Astrocyte of the hippocampus (primary cell): ENCODE results near the gene ARHGAP22.

Experiments used
- DNase-seq: peaks from one replicate; pipeline ENCODE4 v3.0.0; 2011; ENCODE audit warnings: low read depth, low spot score

ARHGAP22 gene

DNA sequence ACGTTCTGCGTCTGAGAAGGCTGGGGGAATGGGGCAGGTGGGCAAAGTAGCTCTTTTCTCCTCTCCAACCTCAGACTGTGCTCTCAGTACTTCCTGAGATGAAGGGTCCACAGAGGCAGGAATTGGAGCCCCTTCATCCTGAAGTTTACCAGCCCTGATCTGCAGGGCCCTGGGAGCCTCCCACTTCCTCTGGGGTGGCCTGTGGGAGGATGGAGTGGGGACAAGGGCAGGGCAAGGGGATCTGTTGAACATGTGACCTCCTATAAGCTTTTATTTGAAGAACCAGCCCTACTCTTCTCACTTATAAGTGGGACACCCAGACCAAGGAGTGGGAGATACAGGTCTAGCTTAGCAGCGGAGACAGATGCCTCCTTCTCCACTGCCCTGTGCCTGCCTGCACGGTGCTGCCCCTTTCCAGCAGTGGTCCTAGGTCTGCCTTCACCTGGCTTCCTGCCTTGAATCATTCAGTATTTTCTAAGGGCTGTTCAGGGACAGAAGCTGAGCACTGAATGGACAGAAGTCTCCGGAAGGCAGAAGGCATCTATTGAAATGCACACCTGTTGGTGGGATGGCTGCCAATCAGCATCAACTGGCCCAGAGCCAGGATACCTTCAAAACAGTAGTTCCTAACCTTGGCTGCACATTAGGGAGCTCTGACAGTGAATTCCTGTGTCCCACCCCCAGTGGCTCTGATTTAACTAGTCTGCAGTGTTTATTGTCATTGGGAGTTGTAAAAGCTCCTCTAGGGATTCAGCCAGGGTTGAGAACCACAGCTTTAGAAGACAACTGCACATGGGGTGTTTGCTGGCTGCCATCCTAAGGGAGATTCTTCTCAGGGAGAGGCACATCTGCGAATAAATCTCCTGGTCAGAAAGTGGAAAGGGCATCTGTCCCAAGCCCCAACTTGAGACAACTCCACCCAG, 2.7 kb upstream of the ARHGAP22 start:
- DNase-seq, result no peak

DNA sequence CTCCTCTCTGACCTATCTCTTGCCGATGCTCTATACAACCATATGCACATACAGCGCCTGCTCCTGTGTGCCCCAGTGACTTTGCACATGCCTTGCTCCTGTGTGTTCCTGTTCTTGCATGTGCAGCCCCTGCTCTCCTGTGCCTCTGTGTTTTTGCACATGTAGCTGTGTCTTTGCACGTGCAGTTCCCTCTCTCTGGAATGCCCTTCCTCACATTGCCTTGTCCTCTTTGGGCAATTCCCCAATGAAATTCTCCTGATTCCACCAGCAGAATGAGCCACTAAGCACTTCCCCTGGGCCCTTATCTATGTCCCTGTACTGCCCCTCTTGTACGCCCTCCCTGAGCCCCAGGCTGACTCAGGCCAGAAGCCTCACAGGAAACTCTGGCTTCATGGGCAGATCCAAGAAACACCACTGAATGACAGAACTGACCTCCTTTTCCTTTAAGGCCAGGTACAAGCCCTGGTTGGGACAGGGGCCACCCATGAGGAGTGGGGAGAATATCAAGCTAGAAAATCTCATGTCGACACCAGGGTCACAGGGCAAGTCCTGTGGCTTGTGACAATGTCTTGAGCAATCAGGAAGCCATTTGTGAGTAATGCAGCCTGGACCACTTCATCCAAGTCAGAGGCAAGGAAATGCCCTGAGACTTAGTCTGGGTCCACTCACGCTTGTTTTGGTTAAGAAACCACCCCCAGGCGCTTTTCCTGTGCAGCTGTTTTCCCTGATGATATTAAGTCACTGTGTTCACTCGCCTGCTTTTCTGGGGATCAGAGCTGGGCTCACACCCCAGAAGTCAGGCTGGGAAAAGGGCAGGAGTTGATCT, 1.9 kb upstream of the ARHGAP22 start:
- peak; percentile 70 for DNase-seq

DNA sequence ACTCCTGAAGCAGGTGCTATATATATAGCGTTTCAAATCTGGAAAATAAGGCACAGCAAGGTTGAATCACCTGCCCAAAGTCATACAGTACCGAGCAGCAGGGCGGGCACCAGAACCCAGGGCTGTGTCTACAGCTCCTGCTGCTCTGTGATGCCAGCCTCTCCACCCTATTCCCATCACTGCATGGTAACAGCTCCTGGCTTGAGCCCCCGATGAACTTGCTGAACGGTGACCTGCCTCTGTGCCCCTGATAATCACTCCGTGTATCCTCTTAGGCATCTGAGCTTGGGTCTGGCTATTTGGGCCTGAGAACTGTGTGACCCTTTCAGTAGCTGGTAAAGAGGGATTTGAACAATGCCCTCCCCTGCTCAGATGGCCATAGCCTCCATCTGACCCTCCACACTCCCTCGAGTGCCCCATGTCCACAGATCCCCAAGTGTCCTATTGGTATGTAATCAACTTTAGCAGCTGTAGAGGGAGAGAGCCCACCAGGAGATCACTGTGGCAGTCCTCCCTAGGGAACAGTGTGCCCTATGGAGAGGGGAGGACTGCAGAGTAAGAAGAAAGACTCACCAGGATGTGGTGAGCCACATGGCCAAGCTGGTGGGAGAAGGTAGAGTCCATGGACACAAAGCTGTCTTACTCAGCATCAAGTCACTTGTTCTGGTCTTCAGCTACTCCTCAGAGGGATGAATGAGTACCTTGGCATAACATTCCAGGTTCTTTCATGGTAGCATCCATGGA, 1.1 kb upstream of the ARHGAP22 start:
- no peak for DNase-seq

DNA sequence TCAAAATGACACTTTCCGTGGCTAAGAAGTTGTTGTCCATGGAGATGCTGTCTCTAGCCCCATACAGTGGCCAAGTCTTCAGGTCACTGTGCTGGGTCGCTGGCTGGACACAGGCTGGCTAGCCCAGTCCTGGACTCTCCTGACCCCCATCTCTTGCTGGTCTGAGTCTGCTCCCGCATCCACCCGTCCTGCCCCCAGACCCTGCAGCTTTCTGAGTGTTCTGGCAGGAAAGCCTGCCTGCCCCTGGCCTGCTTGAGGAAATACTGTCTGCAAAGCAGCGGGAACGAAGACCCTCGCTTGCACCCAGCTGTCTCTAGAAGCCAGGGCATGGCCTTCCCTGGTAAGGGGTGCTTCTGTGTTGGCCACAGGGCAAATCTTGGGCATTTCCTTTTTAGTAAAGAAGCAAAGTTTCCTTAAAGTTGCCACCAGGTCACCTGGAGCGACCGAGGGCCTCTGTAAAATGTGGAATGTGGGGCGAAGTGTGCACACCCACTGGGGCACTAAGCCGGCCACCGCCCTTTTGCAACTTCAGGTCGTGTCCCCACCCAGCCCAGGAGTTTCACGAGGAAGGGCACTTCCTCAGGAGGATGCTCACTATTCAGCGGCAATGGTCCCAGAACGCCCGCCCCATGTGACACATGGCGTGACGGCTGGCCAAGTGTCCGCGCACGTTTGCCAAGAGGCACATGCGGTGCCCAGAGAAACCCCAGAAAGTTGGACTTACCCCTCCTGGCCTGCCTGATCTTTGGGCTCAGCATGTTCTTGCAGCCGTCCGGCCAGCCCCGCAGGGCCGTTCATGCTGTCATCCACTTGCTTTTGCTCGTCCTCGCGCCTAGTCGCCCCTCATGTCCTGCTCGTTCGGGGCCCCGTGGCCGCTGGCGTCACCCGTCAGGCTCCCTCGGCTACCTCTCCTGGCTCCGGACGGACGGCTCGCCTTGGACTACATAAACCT, 558 bp downstream of the ARHGAP22 start:
- no peak for DNase-seq

DNA sequence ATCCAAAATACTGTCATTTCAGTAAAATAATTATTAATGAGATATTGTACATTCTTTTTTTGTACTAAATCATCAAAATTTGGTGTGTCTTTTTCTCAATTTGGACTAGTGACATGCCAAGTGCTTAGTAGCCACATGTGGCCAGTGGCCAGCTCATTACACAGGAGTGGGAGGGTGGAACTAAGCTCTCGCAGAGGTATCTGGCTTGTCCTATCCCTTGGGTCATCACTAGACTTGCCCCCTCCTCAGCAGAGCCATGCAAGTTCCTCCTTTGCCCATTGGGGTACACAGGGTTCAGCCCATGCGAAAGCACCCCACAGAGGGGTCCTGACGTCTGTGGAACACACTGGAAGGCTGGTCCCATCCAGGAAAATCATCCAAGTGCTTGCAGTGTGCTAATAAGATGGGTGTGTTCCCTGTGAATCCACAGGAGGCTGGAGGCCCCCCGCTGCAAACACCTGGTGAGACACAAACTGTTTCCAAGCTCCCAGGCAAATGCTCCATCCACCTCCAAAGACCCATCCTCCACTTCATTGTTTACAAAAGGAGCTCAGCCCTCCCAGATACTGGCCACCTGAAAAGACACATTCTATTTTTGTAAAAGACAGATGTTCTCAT, 1.3 kb downstream of the ARHGAP22 start:
- DNase-seq, result no peak

DNA sequence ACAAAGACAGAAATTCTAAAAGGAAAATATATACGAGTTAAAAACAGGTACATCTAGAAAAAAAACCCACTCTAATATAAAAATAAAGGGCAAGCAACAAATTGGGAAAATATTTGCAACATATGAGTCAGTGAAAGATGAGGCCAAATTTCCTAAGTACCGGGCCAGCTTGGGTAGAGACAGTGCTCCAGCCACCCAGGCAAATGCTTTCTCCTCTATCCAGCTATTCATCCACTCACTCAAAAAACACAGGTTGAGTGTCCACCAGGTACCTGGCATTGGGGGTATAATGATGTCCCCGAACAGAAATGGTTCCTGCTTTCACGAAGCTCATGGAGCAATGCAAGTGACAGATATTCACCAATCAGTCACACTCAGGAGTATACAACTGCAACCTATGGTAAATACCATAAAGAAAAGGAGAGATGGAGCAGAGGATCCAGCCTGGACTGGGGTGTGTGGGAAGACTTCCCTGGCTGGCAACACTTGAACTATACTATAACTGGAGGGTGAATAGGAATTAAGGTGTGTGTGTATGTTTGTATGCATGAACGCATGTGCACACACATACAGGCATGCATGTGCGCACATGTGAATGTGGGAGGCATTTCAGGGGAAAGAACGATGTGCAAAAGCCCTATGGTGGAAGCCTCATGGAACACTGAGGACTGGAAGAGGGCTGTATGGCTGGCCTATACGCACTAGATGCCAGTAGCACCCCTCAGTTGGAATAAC, 2.3 kb downstream of the ARHGAP22 start:
- DNase-seq, result no peak

DNA sequence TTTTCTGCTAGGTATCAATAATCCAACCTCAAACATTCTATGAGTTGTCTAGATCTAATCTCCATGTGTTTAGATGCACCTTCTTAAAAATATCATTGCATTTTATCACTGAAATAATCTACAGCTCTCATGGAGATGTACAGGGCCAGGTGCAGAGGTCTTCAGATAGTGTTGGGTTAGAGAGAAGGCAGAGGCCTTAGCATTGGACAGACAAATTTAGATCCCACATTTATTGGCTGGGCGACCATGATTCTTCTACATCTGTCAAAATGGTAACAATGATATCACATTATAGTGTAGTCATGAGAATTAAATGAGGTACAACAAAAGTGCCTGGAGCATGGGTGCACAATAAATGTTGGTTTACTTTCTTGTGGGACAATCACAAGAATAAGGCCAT, 3.1 kb downstream of the ARHGAP22 start:
- no peak for DNase-seq

DNA sequence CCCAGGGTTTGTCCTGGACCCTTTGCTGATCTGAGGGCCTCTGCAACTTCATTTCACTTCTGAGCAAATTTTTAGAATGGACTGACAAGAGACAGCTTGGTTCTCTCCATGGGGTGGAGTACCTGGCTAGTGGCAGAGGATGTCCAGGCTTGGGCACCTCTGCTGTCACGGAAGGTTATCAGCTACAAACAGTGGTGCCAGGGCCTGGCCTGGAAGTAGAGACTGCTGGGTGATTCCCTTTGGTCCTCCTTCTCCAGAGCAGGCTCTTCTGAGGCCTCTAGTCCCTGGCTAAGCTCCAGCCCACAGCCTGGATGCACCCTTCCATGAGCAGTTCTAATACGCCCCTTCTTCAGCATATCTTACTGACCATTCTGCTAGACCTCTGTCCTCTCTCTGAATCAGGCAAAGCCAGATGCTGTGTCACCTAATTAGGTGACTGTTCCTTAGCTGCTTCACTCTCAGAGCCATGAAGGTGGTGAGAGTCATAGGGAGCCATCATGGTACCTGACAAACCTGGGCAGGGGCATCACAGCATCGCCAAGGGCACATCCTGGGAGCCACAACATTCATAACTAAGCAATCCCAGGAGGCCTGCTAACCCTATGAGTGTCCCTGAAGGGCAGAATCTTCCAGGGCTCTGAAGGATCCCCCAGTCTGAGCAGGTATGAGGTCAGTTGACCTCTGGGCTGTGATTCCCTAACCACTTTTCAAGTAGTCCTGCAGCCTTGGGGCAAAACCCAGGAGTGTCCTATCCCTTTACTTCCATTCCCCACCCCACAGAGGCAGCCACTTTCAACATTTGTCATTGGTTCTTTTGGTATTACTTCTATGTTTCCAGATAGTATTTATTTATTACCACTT, 4.0 kb downstream of the ARHGAP22 start:
- DNase-seq, result no peak

DNA sequence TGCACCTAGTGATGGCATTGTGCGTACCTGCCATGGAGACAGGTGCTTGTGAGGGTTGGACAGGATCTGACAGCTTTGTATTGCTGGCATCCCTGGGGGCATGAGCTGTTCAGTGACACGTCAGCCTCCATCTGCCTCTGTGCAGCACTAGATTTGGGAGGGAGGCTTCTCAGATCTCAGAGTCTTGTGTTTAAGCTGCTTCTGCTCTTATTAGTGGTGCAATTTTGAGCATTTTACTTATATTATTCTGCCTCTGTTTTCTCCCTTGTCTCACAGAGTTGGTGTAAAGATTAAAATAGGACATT, 5.1 kb downstream of the ARHGAP22 start:
- DNase-seq, result no peak

DNA sequence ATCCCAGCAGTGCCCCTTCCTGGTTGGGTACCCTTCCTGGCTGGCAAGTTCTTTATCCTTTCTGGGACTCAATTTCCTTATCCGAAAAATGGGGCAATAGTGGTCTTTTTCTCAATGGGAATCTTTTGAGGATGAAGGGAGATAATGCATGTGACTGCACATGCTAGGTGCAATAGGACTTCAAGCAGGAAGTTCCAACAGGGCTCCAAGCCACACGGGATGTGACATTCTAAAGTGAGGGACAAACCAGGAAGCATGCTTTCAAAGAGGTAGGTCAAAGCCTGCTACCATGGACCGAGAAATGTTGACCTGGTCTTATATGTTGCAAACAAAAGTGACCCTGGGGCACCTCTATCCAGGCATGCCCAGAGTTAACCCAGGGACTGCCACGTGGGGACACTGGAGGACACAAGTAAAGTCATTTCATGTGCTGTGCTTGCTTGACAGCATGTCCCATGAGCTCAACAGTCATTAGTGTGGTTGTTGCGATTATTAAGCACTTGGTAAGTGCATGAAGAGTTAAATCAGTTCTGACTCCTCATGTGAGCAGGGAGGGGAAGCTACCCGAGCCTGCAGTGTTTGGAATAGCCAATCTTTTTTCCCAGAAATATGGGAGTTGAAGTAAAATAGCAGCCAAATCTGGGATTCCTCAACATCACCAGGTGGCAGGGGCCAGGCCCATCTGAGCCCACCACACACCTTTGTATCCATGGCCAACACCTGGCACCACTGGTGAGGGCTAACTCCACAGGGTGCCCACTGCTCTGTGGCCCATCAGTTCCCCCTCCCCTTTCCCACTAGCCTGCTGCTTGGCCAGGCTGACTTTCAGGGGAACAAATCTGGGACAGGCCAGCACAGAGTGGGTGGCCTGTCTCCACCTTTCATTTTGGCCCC, 5.7 kb downstream of the ARHGAP22 start:
- DNase-seq, result no peak

DNA sequence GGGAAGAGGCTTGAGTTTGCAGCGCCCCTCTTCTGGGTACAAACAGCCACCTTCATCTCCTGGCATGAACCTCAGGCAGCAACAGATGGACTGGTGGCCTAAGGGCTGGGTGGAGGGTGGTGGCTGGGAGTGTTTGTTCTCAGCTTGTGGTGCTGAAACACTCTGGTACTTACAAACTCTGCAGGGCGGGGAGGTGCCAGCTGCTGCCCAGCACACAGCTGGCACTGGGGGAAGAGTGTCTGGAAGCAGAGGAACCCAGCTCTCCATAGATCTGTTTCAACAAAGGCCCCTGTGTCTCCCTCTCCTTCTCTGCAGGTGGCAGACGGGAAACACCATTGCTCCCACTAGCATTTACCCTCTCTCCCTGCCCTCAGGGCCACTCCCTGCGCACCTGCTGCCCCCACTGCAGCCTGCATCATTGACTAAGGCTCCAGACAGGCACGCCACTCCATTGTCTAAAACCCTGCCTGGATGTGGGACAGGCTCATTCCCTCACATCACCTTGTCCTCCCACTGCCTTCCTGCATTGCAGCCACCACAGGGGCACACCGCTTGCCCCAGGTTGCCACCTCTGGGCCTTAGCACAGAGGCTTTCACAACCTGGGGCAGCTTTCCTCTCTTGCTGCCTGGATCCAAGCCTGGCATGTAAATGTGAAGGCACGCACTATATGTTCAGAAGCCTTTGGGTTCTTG, 6.5 kb downstream of the ARHGAP22 start:
- DNase-seq, result no peak

DNA sequence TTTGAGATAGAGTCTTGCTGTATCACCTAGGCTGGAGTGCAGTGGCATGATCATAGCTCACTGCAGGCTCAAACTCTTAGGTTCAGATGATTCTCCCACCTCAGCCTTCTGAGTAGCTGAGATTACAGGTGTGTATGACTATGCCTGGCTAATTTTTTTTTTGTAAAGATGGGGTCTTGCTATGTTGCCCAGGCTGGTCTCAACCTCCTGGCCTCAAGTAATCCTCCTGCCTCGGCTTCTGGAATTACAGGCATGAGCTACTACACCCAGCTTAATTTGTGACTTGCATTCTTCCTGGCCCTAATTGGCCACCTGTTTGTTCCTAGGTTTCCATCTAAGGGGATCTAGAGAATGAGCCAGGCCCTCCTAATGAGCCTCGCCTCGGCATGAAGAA, 9.3 kb downstream of the ARHGAP22 start:
- no peak for DNase-seq

DNA sequence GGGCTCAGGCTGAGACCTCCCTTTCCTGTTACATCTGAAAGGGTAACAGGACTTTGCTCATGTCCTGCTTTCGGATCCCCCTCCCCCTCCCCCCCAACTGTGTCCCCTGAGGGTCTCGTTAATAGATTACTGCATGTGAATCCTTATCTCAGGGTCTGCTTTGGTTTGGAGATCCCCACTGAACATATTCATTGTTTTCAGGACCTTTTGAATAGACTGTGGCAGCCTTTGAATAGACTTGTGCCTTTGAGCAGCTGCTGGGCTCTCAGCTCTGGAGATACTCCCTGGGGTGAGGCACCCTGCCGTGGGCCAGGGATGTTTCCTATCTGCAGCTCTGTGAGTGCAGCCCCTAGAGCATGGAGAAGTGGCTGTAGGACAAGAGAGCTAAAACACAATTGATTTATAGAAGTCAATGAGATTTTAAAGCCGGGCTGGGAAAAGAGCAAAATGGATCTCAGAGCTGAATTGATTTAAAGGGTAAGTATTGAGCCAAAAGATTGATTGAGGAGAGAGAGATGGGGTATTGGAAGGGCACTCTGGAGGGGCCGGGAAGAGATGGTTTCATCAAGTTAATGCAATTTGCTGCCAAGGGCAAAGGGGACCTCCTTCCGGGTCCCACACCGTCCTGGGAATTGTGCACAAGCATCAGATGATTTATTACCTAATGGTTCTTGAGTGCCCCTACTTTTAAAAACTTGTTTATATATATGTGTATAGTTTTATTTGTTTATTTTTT, 9.9 kb downstream of the ARHGAP22 start:
- no peak for DNase-seq

DNA sequence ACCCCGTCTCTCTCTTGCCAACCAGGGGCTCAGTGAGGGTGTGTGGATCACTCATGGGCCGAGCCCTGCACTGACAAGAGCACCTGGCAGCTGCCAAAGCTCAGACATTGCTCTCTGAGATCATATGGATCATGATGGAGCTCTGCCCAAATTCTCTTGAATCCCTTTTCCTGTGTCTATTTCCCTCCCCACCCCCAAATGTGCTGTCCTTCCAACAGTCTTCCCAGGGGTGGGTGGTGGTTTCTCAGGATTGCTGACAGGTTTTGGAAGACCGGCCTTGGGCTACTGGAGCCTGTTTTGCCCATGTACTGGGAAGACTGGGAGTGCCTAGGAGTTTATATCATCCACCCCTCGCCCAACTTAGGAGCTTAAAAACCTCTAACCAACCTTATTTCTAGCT, 10.5 kb downstream of the ARHGAP22 start:
- no peak for DNase-seq

DNA sequence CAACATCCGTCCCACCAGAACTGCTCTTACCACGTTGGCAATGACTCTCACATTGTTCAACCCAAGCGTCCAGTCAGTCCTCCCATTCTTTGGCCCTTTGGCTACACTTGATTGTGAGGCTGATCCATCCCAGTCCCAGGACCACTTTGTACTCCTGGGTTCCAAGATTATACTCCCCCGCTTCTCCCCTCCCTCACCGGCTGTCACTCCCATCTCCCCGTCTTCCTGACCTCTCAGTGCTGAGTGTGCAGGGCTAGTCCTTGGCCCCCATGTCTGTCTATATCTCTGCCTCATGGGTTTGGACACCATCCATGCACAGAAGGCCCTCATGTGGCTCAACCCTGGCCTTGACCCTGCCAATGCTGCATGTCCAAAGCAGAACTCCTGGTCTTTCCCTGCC, 12.5 kb downstream of the ARHGAP22 start:
- DNase-seq, result no peak

DNA sequence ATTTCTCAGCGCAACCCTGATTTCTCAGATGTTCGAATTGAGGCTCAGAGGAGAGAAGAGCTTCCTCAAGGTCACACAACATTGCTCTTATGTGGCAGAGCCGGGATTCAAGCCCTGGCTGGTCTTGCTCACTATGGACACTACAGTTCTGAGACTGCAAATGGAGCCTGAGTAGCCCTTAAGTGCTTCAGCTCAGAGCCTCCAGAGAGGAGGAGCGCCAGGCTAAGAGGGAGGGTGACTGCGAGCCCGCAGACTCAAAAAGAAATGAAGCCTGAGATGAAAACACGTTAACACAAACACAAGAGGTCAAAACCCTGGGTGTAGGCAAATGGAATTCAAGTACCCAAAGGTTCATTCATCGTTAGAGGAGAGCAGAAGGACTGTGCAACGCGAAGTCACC, 13.9 kb downstream of the ARHGAP22 start:
- DNase-seq, result no peak

DNA sequence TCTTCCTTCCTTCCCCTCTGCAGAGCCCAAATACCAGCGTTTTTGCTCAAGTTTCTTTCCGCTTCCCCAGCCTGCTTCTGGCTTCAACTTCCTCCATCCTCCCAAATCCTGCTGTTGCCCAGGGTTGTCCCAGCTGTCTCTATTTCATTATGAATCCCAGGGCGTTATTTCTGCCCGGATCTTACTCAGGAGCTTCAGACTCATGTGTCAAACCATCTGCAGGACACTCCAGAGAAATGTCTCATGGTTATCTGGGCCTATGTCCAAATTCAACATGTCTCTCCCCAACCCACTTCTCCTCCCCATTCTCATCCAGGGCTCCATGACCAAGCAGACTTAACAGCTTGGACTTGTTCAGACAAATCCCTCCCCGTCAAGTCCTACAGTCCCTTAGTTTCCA, 15.6 kb downstream of the ARHGAP22 start:
- peak; percentile 58 for DNase-seq
